ENCODE results near the gene NFAT5. TPM values are rescaled to one million over a fixed set of nuclear protein-coding genes. Genes with fewer than 3 reads are reported as not detected.
"Not testable (repeated sequence)": the region's sequence is repeated elsewhere in the genome, so short reads cannot be mapped to it uniquely, and the experiment has no call there.

Gene NFAT5
- total RNA-seq, 4 donors from 2014 or later, result 76.1 to 122 (median 102) TPM

GRCh38 chr16:69566981-69567680, 1.4 kb downstream of the NFAT5 start:
- Histone ChIP-seq H3K9me3 (no peaks in the 10 kb centered on the region), H3K4me1 (peaks cover 27 to 45% of the 10 kb centered on the region in 2 donors), H3K36me3 (no peaks in the 10 kb centered on the region), H3K27ac (peak overlapping the region; percentile 96 to 99 (median 98)), H3K27me3 (no peaks in the 10 kb centered on the region), H3K4me3 (replicated peaks in 1 of 3) (peak overlapping the region; percentile 93 to 100 (median 96))
- DNase-seq, result peak; percentile 44 to 51
- WGBS, 2 donors, result 1% methylated on average over 9 of the region's 9 CpGs
- intact Hi-C loops (cut with DNase I), result loop anchor here (10.0 kb wide), 1 partner anchor 172 kb away; no protein-coding TSS in a partner anchor
- TF ChIP-seq POLR2A (IDR thresholded peaks at IDR 0.05) (no peak), CTCF (IDR thresholded peaks at IDR 0.05) (peak in 2 of 6 experiments; percentile 17 to 49)

- Histone ChIP-seq H3K36me3 (no peaks in the 10 kb centered on the region), H3K4me1 (peaks cover 27 to 40% of the 10 kb centered on the region in 2 donors), H3K27me3 (no peaks in the 10 kb centered on the region), H3K4me3 (replicated peaks in 1 of 3) (no peak overlapping the region), H3K9me3 (no peaks in the 10 kb centered on the region), H3K27ac (peak overlapping the region in 2 of 3 donors; percentile 19 to 99)
- DNase-seq, result no peak
- intact Hi-C loops (cut with DNase I), result loop anchor here (10.0 kb wide), 1 partner anchor 174 kb away; no protein-coding TSS in a partner anchor
- WGBS, 2 donors, result 64 to 68% methylated on average over 2 of the region's 2 CpGs
- TF ChIP-seq CTCF (IDR thresholded peaks at IDR 0.05), result no peak
- no peak for TF ChIP-seq POLR2A (IDR thresholded peaks at IDR 0.05)
These were observed 2.9 kb downstream of the NFAT5 start for GRCh38 chr16:69568676-69569075.

GRCh38 chr16:69578771-69579170, 13.0 kb downstream of the NFAT5 start:
- H3K27me3 ChIP-seq; H3K9me3 ChIP-seq; intact Hi-C loops (cut with DNase I); DNase-seq; H3K36me3 ChIP-seq; H3K4me3 ChIP-seq (replicated peaks in 1 of 3): not testable (repeated sequence)
- Histone ChIP-seq H3K4me1 (peaks cover 18 to 28% of the 10 kb centered on the region in 2 donors), H3K27ac (peak overlapping the region in 2 of 3 donors; percentile 4 to 31)
- 86 to 87% methylated on average over 9 of the region's 9 CpGs for WGBS, 2 donors

GRCh38 chr16:69579783-69580481, 14.2 kb downstream of the NFAT5 start:
- Histone ChIP-seq H3K36me3 (no peaks in the 10 kb centered on the region), H3K27me3 (no peaks in the 10 kb centered on the region), H3K4me1 (peaks cover 18 to 28% of the 10 kb centered on the region in 2 donors), H3K9me3 (no peaks in the 10 kb centered on the region), H3K4me3 (replicated peaks in 1 of 3) (no peak overlapping the region), H3K27ac (peak overlapping the region in 1 of 3 donors; percentile 31)
- intact Hi-C loops (cut with DNase I), result no loop called here
- no peak for DNase-seq
- TF ChIP-seq CTCF (IDR thresholded peaks at IDR 0.05), result no peak
- 77% methylated on average over 2 of the region's 2 CpGs for WGBS, 2 donors

- Histone ChIP-seq H3K4me1 (peaks cover 18 to 28% of the 10 kb centered on the region in 2 donors), H3K9me3 (no peaks in the 10 kb centered on the region), H3K36me3 (no peaks in the 10 kb centered on the region), H3K27ac (no peak overlapping the region), H3K4me3 (replicated peaks in 1 of 3) (no peak overlapping the region), H3K27me3 (no peaks in the 10 kb centered on the region)
- TF ChIP-seq POLR2A (IDR thresholded peaks at IDR 0.05) (no peak), CTCF (IDR thresholded peaks at IDR 0.05) (no peak)
- intact Hi-C loops (cut with DNase I), result no loop called here
- DNase-seq, result no peak
These were observed 15.5 kb downstream of the NFAT5 start for GRCh38 chr16:69581297-69581696.

- H3K36me3 ChIP-seq; H3K9me3 ChIP-seq; H3K27ac ChIP-seq; intact Hi-C loops (cut with DNase I); H3K4me3 ChIP-seq (replicated peaks in 1 of 3); DNase-seq; H3K27me3 ChIP-seq: not testable (repeated sequence)
- WGBS, 2 donors, result 94 to 99% methylated on average over 5 of the region's 5 CpGs
- H3K4me1 ChIP-seq, result peaks cover 4 to 10% of the 10 kb centered on the region in 2 donors
These were observed 18.7 kb downstream of the NFAT5 start for GRCh38 chr16:69584493-69584892.
